Lung (tissue), 12 donors: ENCODE results near the gene GUCY1A2. TPM values are rescaled to one million over a fixed set of nuclear protein-coding genes. Genes with fewer than 3 reads are reported as not detected.

Experiments used
- ATAC-seq: fragments of 200-7000 bp; cut with Tn5 transposase; one replicate; pipeline ENCODE4 v1.9.1; 2020; ENCODE audit warnings: moderate number of reproducible peaks; ENCODE audit not compliant: insufficient read depth, low FRiP score
- DNase-seq, 3 donors: peaks; one replicate each; pipeline ENCODE4 v3.0.0-alpha.2; 2013 to 2017
- H3K27ac ChIP-seq, 2 donors: one replicate each; pipeline ENCODE4 v1.5.1; 2013; ENCODE audit warnings: mild to moderate bottlenecking in 2 of 2, moderate library complexity in 2 of 2, control low read depth in 1 of 2, inconsistent platforms in 1 of 2, low read depth in 1 of 2, low read length in 1 of 2
- H3K27me3 ChIP-seq, 3 donors: one replicate each; pipeline ENCODE4 v1.5.1; 2013; ENCODE audit warnings: low read length in 2 of 3; ENCODE audit not compliant: control insufficient read depth in 3 of 3, insufficient read depth in 3 of 3
- H3K36me3 ChIP-seq, 4 donors: one replicate each; pipeline ENCODE4 v1.5.1; 2013; ENCODE audit warnings: low read length in 4 of 4, mild to moderate bottlenecking in 1 of 4, moderate library complexity in 1 of 4; ENCODE audit not compliant: control insufficient read depth in 4 of 4, insufficient read depth in 4 of 4
- H3K4me1 ChIP-seq, 5 donors: one replicate each; pipeline ENCODE4 v1.5.1; 2013; ENCODE audit warnings: low read length in 5 of 5, mild to moderate bottlenecking in 2 of 5, moderate library complexity in 1 of 5; ENCODE audit not compliant: control insufficient read depth in 5 of 5, insufficient read depth in 5 of 5
- H3K4me3 ChIP-seq: one replicate; pipeline ENCODE4 v1.5.1; 2013; ENCODE audit warnings: mild to moderate bottlenecking, control low read depth, moderate library complexity
- H3K9ac ChIP-seq, 2 donors: one replicate each; pipeline ENCODE4 v1.5.1; 2013; ENCODE audit warnings: low read length in 2 of 2, control low read depth in 1 of 2; ENCODE audit not compliant: insufficient read depth in 1 of 2
- H3K9me3 ChIP-seq, 4 donors: one replicate each; pipeline ENCODE4 v1.5.1; 2013; ENCODE audit warnings: low read length in 3 of 4, mild to moderate bottlenecking in 1 of 4, moderate library complexity in 1 of 4; ENCODE audit not compliant: control insufficient read depth in 4 of 4, insufficient read depth in 3 of 4
- CTCF ChIP-seq: IDR thresholded peaks from 2 replicates; pipeline ENCODE4 v1.5.1; 2012; ENCODE audit warnings: mild to moderate bottlenecking; ENCODE audit errors: control extremely low read depth, extremely low read depth
- WGBS, 2 donors: extraction: QIAGEN DNeasy Blood & Tissue Kit; methylation state at CpG; one replicate each; pipeline ENCODE4 v1.1.7; 2013; 5-methylcytosine and 5-hydroxymethylcytosine counted together
- polyA plus RNA-seq, 2 donors: library from polyadenylated mRNA; stranded (reverse); fragments of 200-250 nt; gene quantifications; one replicate each; pipeline ENCODE4 v1.2.1, GENCODE V29; 2013
- total RNA-seq, 2 donors: library from RNA; depleted of rRNA in 1 of 2; stranded (reverse); fragments of >200 nt in 1 of 2; gene quantifications; one replicate each; pipeline ENCODE4 v1.2.1, GENCODE V29; 2014 to 2021
- donor health status: control.
- donor health status: control.
- donor health status: Bipolar disorder and iron deficiency.
- donor health status: healthy.
- donor health status: DM: yes; HTN: yes; CAD: no.

Gene GUCY1A2
- total and polyA plus RNA-seq, 4 donors = 1.3 to 55.2 (median 5.7) TPM

GRCh38 chr11:106724293-106724892 lies 293.9 kb downstream of the GUCY1A2 start:
- 32 to 61% methylated on average over 5 of the region's 5 CpGs for WGBS, 2 donors
- no peak for TF ChIP-seq CTCF
- ATAC-seq (peak; percentile 62), DNase-seq (peak in 1 of 3 donors; percentile 34)
- peaks cover 0 to 2% (median 0%) of the 10 kb centered on the region in 4 donors for H3K36me3 ChIP-seq
- peaks cover 0 to 7% (median 0%) of the 10 kb centered on the region in 5 donors for H3K4me1 ChIP-seq
- H3K4me3 ChIP-seq = no peak overlapping the region
- no peak overlapping the region for H3K9ac ChIP-seq
- no peaks in the 10 kb centered on the region for H3K9me3 ChIP-seq
- no peak overlapping the region for H3K27ac ChIP-seq
- no peaks in the 10 kb centered on the region for H3K27me3 ChIP-seq

GRCh38 chr11:106723071-106723470 lies 295.2 kb downstream of the GUCY1A2 start:
- H3K36me3 ChIP-seq = peaks cover 0 to 2% (median 0%) of the 10 kb centered on the region in 4 donors
- no peak for TF ChIP-seq CTCF
- no peak for ATAC-seq
- H3K27me3 ChIP-seq = no peaks in the 10 kb centered on the region
- no peak for DNase-seq
- no peak overlapping the region for H3K9ac ChIP-seq
- WGBS, 2 donors = 65 to 76% methylated on average over 3 of the region's 3 CpGs
- H3K4me1 ChIP-seq = peaks cover 0 to 7% (median 0%) of the 10 kb centered on the region in 5 donors
- H3K4me3 ChIP-seq = no peak overlapping the region
- H3K27ac ChIP-seq = no peak overlapping the region
- H3K9me3 ChIP-seq = no peaks in the 10 kb centered on the region

GRCh38 chr11:106717222-106717621 lies 301.1 kb downstream of the GUCY1A2 start:
- ATAC-seq = no peak
- Histone ChIP-seq H3K4me3 (no peak overlapping the region), H3K9me3 (no peaks in the 10 kb centered on the region), H3K4me1 (peaks cover 0 to 16% (median 5%) of the 10 kb centered on the region in 5 donors), H3K27me3 (no peaks in the 10 kb centered on the region), H3K27ac (no peak overlapping the region), H3K9ac (no peak overlapping the region), H3K36me3 (no peaks in the 10 kb centered on the region)
- no peak for TF ChIP-seq CTCF
- WGBS, 2 donors = 60 to 73% methylated on average over 2 of the region's 2 CpGs
- no peak for DNase-seq

GRCh38 chr11:106714199-106714598 lies 304.1 kb downstream of the GUCY1A2 start:
- Histone ChIP-seq H3K36me3 (no peaks in the 10 kb centered on the region), H3K9me3 (no peaks in the 10 kb centered on the region), H3K9ac (no peak overlapping the region), H3K27ac (no peak overlapping the region), H3K4me3 (no peak overlapping the region), H3K27me3 (no peaks in the 10 kb centered on the region), H3K4me1 (peaks cover 0 to 16% (median 5%) of the 10 kb centered on the region in 5 donors)
- peak in 2 of 3 donors; percentile 69 to 70 for DNase-seq
- no peak for TF ChIP-seq CTCF
- WGBS, 2 donors = 76 to 82% methylated on average over 1 of the region's 1 CpG
- no peak for ATAC-seq
